ENCODE data around the gene PPRC1. TPM values are rescaled to one million over a fixed set of nuclear protein-coding genes. Genes with fewer than 3 reads are reported as not detected.

Gene PPRC1, protein sequence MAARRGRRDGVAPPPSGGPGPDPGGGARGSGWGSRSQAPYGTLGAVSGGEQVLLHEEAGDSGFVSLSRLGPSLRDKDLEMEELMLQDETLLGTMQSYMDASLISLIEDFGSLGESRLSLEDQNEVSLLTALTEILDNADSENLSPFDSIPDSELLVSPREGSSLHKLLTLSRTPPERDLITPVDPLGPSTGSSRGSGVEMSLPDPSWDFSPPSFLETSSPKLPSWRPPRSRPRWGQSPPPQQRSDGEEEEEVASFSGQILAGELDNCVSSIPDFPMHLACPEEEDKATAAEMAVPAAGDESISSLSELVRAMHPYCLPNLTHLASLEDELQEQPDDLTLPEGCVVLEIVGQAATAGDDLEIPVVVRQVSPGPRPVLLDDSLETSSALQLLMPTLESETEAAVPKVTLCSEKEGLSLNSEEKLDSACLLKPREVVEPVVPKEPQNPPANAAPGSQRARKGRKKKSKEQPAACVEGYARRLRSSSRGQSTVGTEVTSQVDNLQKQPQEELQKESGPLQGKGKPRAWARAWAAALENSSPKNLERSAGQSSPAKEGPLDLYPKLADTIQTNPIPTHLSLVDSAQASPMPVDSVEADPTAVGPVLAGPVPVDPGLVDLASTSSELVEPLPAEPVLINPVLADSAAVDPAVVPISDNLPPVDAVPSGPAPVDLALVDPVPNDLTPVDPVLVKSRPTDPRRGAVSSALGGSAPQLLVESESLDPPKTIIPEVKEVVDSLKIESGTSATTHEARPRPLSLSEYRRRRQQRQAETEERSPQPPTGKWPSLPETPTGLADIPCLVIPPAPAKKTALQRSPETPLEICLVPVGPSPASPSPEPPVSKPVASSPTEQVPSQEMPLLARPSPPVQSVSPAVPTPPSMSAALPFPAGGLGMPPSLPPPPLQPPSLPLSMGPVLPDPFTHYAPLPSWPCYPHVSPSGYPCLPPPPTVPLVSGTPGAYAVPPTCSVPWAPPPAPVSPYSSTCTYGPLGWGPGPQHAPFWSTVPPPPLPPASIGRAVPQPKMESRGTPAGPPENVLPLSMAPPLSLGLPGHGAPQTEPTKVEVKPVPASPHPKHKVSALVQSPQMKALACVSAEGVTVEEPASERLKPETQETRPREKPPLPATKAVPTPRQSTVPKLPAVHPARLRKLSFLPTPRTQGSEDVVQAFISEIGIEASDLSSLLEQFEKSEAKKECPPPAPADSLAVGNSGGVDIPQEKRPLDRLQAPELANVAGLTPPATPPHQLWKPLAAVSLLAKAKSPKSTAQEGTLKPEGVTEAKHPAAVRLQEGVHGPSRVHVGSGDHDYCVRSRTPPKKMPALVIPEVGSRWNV (N-terminal part only)
- 27.4 TPM for total RNA-seq

DNA sequence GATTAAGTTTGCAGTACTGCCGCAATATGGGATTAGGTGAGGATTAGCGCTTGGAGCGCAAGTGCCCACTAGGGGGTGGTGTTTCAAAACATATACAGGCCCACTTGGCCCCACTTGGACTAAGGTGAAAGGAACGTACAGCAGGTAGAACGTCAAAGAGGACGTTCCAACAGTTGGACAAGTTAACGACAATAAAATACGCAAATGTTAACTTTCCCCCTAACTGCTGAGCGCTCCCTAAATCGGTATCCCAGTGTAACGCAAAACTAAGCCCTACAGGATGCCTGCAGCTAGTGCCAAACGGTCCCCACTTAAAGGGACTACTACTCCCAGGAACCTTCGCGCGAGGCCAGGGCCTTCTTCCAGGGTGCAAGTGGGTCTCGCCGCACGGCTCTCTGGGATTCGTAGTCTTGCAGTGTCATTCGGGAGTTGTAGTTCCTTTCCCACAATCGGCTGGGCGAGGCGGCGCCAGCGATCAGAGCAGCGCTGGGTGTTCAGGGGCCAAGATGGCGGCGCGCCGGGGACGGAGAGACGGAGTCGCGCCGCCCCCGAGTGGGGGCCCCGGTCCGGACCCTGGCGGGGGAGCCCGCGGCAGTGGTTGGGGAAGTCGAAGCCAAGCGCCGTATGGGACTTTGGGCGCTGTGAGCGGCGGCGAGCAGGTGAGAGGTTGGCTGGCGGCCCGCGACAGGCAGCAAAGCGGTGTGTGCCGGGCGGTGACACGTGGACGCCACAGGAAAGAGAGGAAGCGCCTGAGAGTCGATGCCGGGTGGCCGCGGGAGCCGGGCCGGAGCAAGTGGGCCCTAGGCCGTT, at the start of gene PPRC1:
Gene PPRC1, plus strand, starts transcription at position 478 of the 810 bp plus-strand sequence. Its CDS starts 29 bp downstream, at position 507.
- peak; percentile 85 for ATAC-seq

DNA sequence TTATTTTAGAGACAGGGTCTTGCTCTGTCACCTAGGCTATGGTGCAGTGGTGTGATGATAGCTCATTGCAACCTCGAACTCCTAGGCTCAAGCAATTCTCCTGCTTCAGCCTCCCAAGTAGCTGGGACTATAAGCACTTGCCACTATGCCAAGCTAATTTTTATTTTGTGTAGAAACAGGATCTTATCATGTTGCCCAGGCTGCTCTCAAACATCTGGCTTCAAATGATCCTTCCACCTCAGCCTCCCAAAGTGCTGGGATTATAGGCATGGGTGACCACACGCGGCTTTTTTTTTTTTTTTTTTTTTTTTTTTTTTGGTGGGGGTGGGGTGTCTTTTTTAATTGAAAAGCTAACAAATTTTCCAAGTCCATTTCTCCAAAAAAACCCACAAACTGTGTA, 49.3 kb upstream of the PPRC1 start:
- no peak for ATAC-seq

DNA sequence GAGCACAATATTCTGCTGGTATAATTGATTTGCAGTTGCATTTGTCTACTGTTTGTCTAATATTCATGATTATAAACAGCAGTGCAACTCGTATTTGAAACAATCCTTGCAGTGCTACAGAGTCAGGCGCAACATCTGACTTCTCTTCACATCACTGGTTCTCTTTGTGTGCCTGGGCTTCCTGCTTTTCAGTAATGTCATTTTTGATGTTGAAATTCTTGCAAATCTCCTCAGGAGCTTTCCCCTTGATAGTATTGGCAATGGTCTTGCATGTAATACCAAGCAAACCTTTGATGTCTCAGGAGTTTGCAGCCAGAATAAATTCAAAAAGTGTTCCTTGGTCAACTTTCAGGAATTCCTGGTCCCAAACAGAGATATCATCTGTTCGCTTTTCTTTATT, 47.5 kb upstream of the PPRC1 start:
- ATAC-seq: no peak

DNA sequence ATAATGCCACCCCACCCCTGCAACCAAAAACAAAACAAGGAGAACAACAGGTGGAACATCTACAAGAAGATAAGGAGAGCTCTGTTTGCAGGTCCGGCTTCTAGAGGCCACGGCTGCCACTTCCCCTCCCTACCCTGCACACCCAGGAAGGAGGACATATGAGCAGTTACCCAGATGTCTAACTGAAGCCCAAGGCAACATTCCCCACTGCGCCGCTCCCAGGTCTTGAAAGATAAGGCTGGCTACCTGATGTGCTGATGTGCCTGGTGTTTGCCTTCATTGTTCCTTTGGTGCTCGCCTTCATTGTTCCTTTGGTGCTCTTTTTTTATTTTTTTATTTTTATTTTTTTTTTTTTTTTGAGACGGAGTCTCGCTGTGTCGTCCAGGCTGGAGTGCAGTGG, 46.6 kb upstream of the PPRC1 start:
- ATAC-seq: no peak

DNA sequence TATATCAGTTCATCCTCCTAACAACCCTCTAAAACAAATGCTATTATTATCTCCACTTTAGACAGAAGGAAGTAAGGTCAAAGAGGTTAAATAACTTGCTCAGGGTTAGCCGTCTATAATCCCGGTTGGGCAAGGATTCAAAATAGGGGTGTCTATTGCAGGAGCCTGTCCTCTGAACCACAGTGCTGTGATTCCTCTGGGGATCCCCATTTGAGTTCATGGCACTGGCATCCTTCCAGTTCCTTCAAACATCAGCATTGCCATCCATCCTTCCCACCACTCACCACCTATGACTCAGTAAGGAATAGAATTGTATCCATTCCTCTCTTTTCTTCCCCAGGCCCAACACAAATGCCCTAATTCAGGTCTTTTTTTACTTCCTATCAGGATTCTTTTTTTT, 42.1 kb upstream of the PPRC1 start:
- ATAC-seq: no peak

DNA sequence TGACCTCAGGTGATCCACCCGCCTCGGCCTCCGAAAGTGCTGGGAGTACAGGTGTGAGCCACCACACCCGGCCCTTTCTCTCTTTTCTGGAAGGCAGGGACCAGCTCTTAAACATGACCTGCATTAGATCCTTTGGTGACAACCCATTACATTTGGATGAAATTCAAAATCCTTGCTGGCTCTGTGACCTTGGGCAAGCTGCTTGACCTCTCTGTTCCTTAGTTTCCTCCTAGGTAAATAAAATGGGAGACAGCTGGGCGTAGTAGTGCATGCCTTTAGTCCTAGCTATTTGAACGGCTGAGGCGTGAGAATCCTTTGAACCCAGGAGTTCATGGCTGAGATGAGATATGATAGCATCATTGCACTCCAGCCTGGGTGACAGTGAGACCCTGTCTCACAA, 36.4 kb upstream of the PPRC1 start:
- no peak for ATAC-seq

DNA sequence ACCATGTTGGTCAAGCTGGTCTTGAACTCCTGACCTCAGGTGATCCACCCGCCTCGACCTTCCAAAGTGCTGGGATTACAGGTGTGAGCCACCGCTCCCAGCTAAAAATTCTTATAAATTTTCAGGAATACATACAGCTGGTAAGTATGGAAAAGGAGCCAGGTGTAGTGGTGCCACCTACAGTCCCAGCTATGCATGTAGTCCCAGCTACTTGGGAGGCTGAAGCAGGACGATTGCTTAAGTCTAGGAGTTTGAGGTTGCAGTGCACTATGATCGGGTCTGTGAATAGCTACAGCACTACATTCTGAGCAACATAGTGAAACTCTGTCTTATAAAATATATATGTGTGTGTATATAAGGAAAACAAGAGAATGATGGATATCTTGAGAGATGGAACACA, 31.7 kb upstream of the PPRC1 start:
- no peak for ATAC-seq

DNA sequence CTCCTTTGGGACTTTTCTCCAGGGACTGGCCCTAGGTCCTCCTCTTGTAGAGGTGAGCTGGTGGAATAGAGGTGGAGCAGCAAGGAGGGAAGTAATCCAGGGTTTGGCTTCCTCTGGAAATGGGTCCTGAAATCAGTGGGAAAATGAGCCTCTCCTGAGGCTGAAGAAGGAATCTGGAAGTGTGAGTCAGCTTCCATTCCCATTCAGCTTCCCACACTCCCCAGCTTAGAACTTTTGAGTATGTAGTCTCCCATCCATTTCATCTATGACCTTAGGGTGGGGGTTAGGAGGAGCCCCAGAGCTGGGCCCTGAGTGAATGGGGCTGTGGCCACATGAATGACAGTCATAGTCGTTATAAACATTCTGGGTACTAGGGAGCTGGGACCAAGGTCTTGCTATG, 30.4 kb upstream of the PPRC1 start:
- no peak for ATAC-seq

DNA sequence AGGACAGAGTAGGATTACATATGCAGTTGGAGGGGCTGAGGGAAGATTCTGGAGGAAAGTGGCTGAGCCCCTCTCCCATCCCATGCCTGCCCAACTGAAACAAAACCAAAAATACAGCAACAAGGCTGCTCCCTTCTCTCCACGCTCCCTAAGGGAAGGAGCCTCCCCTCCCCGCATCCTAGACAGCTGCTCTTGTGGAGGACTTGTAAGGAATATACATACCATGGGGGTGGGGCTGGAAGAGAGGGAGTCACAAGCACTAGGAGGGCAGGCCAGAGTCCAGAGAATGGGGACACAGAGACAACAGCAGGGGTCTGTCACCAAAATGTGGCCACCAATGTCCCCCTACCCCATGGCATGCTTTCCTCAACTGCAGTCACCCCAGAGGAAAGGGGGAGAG, 25.8 kb upstream of the PPRC1 start:
- ATAC-seq: no peak

DNA sequence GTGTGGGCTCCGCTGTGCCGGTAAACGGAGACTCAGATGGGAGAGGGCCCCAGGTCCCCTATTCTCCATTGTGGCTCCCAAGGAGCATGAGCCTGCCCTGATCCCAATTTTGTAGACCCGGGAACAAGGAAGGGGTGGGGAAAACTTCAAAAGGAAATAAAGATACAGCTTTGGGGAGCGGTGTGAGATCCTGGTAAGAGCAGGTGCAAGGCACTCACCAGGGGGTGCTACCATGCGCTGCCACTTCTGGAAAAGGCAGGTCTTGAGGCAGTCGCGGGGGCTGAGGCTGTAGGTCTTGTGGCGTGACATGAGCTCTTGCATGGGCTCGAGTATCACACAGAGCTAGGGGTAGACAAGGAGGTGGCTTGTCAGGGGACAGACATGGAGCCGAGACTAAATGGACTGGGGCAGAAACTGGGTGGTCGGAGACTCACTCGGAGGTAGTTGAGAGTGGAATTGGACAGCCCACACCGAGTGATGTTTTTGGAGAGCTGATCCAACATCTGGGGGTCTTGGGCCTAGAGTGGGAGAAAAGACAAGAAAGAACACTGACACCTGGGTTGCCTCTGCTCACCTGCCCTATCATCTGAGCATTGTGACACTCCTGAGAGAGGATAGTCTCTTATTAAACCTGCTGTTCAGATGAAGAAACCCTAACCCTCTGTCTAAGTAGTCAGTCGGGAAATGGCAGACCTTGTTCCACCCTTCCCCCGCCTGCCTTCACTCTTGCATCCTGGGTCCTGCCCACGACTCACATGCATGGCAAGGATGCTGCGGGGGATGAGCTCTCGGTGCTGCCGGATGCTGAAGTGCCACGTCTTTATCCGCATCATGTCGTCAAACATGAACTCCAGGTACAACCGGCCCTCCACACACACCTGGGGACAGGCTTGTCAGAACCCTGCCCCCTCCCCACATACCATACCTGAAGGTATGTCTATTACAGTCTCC, 23.4 kb upstream of the PPRC1 start:
- ATAC-seq: no peak

DNA sequence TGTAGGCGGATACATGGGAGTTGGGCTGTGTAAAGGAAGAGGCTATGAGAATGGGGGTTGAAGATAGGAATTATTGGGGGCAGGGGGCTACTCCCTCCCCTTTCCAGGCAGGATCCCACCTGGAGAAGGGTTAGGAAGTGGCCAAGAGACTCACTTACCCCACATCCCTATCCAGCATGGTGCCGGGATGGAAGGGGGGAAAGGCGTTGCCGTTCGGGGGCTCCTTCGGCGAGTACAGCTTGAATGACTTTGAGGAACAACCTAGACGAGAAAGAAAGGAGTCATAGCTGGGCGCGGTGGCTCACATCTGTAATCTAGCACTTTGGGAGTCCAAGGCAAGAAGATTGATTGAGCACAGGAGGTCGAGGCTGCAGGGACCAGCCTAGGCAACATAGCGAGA, 21.6 kb upstream of the PPRC1 start:
- ATAC-seq: no peak

DNA sequence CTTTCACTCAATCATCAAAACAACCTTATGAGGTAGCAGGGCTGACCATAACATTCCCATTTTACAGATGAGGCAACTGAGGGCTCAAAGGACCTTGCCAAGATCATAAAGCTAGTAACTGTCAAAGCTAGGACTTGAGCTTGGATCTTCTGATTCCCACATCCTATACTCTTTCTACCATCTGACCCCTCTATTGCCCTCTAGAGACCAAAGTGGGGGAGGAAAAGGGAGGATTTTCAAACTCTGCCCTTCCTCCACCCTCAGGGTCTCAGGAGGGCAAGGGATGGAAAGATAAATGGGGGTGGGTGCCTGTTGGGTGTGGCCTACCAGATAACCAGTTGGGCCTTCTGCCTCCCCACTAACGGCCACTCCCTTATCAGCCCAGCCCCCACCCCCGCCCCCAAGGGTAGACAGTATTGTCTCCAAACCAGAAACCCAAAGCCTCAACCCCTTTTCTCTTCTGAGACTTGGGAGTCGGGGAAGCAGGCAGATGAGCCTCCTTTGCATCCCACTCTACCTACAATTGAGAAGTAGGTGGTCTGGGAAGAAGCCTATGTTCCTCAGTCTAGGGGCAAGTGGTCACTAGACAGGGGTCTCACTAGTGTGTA, 20.5 kb upstream of the PPRC1 start:
- ATAC-seq: no peak

DNA sequence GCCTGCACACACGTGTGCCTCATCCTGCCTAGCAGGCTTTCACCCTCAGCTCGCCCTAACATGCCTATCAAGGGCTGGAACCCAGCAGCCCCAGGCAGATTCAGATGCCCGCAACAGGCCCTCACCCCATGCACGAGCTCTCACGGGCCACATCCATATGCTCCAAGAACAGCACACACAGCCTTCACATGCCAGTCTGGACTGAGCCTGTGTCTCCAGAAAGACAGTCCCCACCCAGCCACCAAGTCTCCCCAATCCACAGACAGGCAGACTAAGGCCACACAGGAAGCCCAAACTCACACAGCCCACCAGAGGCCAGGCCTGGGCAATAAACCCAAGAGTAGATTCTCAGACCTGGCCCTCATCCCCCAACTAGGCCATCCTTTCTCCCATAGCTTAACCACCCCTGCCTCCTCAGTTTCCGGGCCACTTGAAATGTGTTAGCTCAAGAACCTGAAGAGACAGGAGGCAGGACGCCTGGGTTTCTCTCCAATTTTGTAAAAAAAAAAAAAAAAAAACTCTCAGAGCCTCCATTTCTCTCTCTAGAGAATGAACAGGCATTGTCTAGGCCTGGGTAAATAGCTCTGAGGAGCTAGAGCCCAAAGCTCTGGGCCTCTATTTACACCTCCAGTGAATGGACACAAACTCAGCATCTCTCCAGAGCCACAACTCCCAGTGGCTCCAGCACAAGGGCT, 19.4 kb upstream of the PPRC1 start:
- ATAC-seq: peak; percentile 88

DNA sequence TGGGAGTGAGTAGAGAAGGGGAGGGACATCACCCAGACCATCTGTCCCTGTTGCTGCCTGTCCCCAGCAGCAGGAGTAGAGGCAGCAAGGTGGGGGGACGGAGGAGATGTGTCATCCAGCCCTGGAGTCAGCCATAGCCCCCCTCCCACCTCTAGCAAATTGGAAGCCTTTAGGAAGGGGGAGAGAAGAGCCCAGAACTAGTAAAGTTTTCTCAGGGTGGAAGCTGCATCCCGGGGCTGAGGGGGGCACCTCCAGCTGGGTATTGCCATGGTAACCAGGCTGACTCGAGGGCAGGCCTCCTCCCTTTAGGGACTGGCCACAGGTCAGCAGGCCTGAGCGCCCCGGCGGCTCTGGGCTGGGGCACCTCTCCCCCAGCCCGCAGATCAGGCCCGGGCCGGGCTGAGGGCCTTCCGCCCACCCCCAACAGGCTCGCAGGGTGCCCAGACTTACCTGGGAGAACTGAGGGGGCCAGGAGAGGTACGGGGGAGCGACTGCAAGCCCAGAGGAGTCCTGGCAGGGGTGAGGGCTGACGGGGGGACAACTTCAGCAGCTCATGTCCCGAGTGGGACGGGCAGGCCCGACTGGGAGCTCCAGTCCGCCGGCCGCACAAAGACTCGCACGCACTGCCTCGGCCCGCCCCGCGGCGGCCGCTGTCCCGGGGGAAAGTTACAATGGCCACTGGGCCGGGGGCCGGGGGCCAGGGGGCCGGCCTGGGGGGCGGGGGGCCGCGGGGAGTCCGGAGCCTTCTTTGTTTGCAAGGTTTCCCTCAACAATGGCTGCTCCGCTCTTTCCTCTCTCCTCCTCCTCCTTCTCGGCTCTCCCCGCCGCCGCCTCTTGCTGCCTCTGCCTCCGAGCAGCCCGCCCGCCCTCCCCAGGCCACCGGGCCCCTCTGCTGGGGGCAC, 18.6 kb upstream of the PPRC1 start:
- peak; percentile 3 for ATAC-seq

DNA sequence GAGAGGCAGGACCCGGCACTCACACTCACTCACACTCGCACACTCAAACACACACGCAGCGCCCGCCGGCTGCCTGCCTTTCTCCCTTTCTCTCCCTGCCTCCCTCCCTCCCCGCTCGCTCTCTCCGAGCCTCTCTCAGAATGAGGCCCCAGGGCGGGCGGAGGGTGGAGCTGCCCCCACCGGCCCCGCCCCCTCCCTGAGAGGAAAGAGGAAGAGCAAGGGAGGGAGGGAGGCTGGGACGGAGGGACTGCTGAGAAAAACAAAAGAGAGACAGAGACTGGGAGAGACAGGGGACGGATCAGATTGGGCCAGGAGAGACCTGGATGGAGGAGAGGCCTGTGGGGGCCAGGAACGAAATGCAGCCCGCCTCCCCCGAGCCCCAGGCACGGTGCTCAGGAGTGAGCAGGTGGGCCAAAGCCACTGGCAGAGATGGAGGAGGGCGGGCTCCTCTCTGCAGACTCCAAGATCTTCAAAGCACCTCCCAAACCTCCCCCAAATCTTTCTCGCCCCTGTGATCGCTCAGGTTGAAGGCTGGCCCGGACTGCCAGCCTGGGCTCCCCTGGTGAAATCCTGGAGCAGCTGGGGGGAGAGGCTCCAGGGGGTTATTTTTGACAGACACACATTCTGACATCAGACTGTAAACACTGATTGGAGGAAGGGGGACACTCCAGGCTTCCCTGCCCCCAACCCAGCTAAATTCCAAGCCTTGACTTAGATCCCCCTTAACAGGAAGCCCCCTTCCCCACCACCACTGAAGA, 17.8 kb upstream of the PPRC1 start:
- peak; percentile 73 for ATAC-seq

DNA sequence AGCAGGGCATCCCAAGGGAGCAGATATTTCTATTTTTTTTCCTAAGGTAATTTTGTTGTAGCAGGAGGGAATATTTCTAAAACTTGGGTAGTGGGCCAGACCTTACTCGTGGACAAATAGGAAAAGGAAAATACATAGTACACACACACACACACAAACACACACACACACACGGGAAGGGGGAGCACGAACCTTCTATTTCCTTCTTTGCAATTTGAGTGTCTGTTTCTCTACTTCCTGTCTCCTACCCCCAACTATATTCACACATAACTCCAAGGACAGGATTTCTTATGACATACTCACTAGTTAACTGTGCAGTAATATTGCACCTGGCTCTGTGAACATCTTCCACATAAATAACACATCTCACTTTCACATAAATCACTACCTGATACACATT, 17.1 kb upstream of the PPRC1 start:
- no peak for ATAC-seq

DNA sequence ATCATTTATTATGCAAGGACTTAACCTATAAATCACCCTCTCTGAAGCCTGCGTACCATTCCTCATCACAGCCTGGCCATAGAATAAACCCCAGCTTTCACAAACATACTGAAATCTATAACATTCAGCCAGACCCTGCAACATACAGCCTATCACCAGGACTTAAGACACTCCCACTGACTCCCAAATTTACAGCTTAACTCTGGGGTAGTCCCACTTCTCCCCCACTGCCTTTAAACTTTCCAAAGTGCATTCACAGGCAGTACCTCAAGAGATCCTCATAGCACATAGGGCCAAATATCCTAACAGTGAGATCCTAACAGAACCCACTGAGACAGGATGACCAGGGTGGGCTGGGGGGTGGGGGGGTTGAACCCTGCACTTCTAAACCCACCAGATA, 16.2 kb upstream of the PPRC1 start:
- no peak for ATAC-seq
